ENCODE results near the gene MITF.

Gene MITF

GRCh38 chr3:69761896-69762767 is 22.9 kb downstream of the MITF start:
- DNase-seq = no peak

DNA sequence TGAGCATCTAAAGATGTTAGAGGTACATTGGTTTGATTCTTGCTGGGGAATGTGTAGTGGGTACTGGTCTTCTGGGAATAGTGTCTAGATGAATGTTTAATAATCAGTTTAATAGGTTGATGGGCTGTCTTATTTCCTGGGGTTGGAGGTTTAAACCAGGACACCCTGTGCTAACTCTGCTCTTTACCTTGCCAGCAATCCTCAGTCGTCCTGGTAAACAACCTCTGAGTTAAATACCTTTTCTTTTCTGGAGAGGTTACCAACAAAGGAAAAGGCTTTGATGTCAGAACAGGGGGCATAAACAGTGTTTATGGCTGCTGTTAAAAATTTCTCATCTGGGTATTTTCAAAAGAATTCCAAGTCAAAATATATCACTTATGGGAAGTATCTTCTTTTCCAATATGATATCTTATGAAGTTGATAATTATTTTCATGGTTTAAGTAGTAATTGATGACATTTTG is 23.5 kb downstream of the MITF start:
- no peak for DNase-seq

- no peak for DNase-seq
These were observed 24.2 kb downstream of the MITF start for GRCh38 chr3:69763458-69763857.

DNA sequence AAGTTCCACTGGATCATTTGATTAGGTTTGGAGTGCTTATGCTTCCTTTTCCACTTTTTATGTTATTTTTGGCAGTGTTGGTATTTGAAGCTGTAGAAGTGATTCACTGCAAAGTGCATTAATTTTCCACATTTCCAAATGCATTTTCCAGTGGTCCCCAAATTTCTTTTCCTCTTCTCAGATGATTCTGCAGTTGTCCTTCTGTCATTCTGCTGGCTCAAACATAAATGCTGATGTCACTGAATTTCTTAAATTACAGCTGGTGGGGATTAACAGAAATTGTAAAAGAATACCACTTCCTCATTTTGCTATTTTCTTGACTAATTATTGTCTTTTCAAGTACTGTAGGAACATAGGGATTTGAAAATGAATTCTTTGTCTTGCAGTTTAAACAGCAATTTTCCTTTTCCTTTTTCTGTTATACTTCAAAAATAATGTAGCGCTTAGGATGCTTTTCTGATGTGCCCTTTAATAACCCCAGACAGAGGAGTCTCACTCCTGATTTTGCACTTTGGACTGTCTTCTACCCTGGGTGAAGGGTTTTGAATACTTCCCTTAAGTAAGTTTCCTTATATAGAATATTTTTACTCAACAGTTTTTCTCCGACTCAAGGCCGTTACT is 25.0 kb downstream of the MITF start:
- no peak for DNase-seq

DNA sequence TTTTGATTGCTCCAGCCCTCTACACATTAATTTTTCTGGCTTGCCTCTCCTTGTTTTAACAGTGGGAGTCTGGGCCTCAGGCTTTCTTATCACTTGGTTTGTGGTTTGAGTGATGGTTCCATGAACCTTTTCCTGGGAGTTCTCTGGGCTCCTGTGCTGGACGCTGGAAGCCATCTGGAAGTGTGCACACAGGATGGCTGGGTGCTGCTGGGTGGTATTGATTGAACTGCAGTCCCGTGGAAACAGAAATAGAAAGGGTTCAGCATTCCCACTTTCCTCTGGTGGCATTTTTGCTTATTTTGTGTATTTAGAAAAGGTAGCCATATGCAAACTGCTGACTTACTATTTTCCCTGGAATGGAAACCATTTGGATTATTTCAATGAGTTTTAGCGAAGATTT is 25.6 kb downstream of the MITF start:
- no peak for DNase-seq

GRCh38 chr3:69766638-69767037 is 27.4 kb downstream of the MITF start:
- no peak for DNase-seq

DNA sequence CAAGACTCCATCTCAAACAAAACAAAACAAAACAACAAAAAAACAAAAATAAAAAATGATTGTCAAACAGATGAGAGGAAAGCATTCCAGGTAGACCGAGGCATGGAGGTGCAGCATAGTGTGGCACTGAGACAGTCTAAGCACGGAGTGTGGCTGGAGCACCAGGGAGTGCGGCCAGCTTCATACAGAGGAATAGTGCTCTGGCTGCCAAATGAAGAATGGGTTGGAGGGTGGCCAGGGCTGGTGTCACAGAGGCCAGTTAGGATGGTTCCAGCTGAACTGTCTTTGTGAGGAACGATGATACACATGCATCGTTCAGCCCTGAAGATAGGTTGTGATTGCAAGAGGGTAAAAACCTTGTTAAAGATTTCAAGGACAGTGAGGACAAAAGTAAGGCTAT is 28.3 kb downstream of the MITF start:
- DNase-seq = no peak

GRCh38 chr3:69768438-69768837 is 29.2 kb downstream of the MITF start:
- DNase-seq = no peak

DNA sequence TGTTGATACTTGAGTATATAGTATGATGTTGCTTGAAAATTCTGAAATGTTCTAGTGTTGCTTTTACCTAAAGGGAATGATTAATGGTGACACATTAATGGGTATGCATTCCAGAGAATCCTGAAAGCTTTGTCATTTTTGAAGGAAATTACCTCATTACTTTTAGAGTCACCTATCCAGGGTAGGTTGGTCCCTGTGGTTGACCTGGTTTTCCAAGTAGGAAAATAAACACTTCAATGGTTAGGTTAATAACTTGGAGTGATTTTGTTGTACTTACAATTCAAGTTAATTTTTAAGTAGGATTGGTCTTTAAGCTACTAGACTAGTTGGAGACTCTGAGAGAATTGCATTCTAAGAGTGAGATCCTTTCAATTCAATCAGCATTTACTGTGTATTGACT is 31.0 kb downstream of the MITF start:
- DNase-seq = no peak

- DNase-seq = no peak
These were observed 31.8 kb downstream of the MITF start for GRCh38 chr3:69770976-69771634.

- no peak for DNase-seq
These were observed 33.0 kb downstream of the MITF start for GRCh38 chr3:69772152-69772867.

- no peak for DNase-seq
These were observed 34.8 kb downstream of the MITF start for GRCh38 chr3:69774029-69774428.

- DNase-seq = no peak
These were observed 36.5 kb downstream of the MITF start for GRCh38 chr3:69775751-69776150.

GRCh38 chr3:69776289-69776688 is 37.0 kb downstream of the MITF start:
- no peak for DNase-seq

GRCh38 chr3:69776920-69777581 is 37.8 kb downstream of the MITF start:
- DNase-seq = no peak

DNA sequence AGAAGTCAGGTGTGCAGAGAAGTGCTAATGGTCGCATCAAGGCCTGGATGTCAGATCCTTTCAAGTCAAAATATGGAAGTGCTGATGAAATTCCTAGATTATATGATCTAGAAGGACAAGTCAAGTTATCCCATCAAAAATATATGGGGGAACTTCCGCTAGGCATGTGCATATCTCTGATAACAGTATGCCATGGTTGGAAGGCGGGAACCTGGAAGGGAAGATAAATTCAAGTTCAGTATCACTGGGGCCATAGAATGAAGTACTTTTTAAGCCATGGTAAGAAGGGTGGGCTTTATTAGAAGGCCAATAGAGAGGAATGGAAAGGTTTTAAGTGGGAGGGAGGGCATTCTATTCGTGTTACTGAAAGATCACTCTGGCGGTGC is 38.3 kb downstream of the MITF start:
- DNase-seq = no peak

GRCh38 chr3:69781593-69781992 is 42.3 kb downstream of the MITF start:
- DNase-seq = no peak

GRCh38 chr3:69784954-69785514 is 45.8 kb downstream of the MITF start:
- DNase-seq = no peak

- no peak for DNase-seq
These were observed 46.6 kb downstream of the MITF start for GRCh38 chr3:69785769-69786320.

DNA sequence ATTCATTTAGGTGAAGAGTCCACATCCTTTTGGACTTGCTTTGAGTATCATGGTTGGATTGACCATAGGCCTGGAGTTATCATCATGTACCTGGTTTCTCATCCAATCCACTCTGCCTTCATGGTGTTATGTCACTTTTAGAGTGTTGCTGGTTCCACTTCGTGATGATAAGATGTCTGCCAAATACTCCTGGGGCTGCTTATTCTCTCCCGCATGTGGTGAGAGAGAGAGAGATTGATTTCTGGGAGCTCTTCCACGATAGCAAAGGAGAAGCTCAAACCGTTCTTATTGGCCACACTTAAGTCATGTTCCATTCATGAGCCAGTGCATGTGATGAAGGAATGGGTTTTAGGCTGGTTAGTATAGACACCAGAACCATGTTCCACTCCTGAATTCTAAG is 47.6 kb downstream of the MITF start:
- no peak for DNase-seq

GRCh38 chr3:69787436-69788168 is 48.3 kb downstream of the MITF start:
- DNase-seq = no peak
